ENCODE data around the gene TMEM119. TPM values are rescaled to one million over a fixed set of nuclear protein-coding genes. Genes with fewer than 3 reads are reported as not detected.

The TMEM119 gene
- total RNA-seq, 1 donor from 2014 or later: 27.2 TPM

- Mint-ChIP-seq H3K27ac (no peak overlapping the region), H3K27me3 (peaks cover 9% of the 10 kb centered on the region), H3K4me1 (ENCODE audit: unreplicated experiment) (peaks cover 7% of the 10 kb centered on the region), H3K36me3 (no peaks in the 10 kb centered on the region), H3K9me3 (no peaks in the 10 kb centered on the region), H3K4me3 (no peak overlapping the region)
- peak; percentile 70 for TF ChIP-seq CTCF (conservative IDR thresholded peaks at IDR 0.05)
- DNase-seq (ENCODE audit: extremely low spot score, unreplicated experiment): no peak
Observed at GRCh38 chr12:108611884-108612415, 14.1 kb upstream of the TMEM119 start.

DNA sequence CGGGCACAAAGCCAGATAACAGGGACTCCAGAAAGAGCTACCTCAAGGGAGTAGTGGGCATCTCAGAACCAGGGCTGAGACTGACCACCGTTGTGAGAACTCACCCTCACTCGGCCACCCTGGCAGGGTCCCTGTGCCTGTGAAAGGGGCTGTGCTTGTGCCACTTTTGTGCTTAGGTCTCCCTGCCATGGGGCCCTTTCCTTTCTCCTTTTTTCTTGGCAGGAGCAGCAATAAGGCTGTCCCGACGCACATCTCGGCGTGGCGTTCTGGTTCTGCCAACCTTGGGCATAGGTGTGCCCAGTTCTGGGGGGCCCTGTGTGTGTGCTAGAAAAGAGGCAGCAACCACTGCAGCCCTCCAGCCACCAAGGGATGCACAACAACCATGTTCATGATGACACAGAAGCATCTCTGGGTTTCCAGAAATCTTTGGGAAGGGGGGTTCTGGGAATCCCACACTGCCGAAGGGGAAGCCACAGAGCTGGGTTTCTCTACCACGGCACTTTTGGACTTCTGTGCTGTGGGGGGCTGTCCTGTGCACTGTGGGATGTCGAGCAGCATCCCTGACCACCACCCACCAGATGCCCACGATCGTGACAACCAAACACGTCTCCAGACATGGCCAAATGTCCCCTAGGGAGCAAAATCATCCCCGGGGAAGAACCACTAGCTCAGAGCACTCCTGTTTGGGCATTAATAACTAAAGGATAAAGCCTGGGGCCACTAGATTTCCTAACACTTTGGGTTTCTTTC, 13.1 kb upstream of the TMEM119 start:
- DNase-seq (ENCODE audit: extremely low spot score, unreplicated experiment): no peak
- Mint-ChIP-seq H3K36me3 (no peaks in the 10 kb centered on the region), H3K4me3 (no peak overlapping the region), H3K27ac (no peak overlapping the region), H3K27me3 (peaks cover 9% of the 10 kb centered on the region), H3K9me3 (no peaks in the 10 kb centered on the region), H3K4me1 (ENCODE audit: unreplicated experiment) (peaks cover 7% of the 10 kb centered on the region)
- no peak for TF ChIP-seq CTCF (conservative IDR thresholded peaks at IDR 0.05)

- H3K27me3 Mint-ChIP-seq: peaks cover 9% of the 10 kb centered on the region
- H3K9me3 Mint-ChIP-seq: no peaks in the 10 kb centered on the region
- no peak overlapping the region for H3K27ac Mint-ChIP-seq
- no peak overlapping the region for H3K4me3 Mint-ChIP-seq
- peaks cover 7% of the 10 kb centered on the region for H3K4me1 Mint-ChIP-seq (ENCODE audit: unreplicated experiment)
- DNase-seq (ENCODE audit: extremely low spot score, unreplicated experiment): no peak
- H3K36me3 Mint-ChIP-seq: no peaks in the 10 kb centered on the region
- TF ChIP-seq CTCF (conservative IDR thresholded peaks at IDR 0.05): no peak
Observed at GRCh38 chr12:108610336-108610815, 12.5 kb upstream of the TMEM119 start.

DNA sequence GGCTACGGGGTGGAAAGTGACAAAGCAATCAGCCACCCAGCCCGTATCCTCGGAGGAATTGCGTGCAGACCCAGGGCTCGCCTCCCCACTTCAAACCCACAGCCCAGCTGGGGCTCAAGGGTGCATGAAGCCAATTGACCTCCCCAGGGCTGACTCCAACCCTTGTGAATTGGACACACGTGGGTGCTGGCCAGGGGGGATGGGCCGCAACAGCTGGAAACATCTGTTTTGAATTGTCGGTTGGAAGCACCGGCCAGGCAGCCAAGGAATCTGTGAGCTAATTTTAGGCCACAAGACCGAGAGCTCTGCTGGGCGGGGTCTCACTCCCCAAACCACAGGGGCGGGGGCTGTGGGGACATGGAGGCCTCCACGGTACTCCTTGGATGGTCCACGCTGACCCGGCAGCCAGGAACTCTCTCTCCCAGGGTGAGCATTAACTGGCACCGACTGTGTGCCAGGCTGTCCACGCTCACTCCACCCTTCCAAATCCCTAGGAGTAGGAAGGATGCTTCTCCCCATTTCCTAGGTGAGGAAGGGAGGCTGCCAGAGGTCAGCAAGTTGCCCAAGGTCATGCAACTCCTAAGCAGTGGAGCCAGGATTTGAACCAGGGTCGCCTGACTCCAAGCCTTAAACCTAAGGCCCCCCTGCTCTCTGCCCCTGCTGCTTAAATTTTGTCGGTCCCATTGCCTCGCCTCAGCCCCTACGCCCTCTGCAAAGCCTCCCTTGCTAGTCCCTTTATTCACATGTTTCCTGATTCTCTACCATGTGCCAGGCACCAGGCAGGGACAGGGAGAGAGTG, 11.9 kb upstream of the TMEM119 start:
- peaks cover 11% of the 10 kb centered on the region for H3K27me3 Mint-ChIP-seq
- H3K9me3 Mint-ChIP-seq: no peaks in the 10 kb centered on the region
- no peak for TF ChIP-seq CTCF (conservative IDR thresholded peaks at IDR 0.05)
- H3K27ac Mint-ChIP-seq: no peak overlapping the region
- H3K36me3 Mint-ChIP-seq: no peaks in the 10 kb centered on the region
- H3K4me3 Mint-ChIP-seq: no peak overlapping the region
- DNase-seq (ENCODE audit: extremely low spot score, unreplicated experiment): no peak
- peaks cover 10% of the 10 kb centered on the region for H3K4me1 Mint-ChIP-seq (ENCODE audit: unreplicated experiment)

GRCh38 chr12:108608616-108609015, 10.7 kb upstream of the TMEM119 start:
- no peaks in the 10 kb centered on the region for H3K9me3 Mint-ChIP-seq
- H3K27me3 Mint-ChIP-seq: peaks cover 13% of the 10 kb centered on the region
- H3K4me1 Mint-ChIP-seq (ENCODE audit: unreplicated experiment): peaks cover 21% of the 10 kb centered on the region
- H3K36me3 Mint-ChIP-seq: no peaks in the 10 kb centered on the region
- DNase-seq (ENCODE audit: extremely low spot score, unreplicated experiment): no peak
- no peak overlapping the region for H3K27ac Mint-ChIP-seq
- no peak for TF ChIP-seq CTCF (conservative IDR thresholded peaks at IDR 0.05)
- H3K4me3 Mint-ChIP-seq: no peak overlapping the region

Data from type B pancreatic cell (in vitro differentiated cells).